Measurements from ENCODE around the gene FXYD3.
"Not testable (repeated sequence)": the region's sequence is repeated elsewhere in the genome, so short reads cannot be mapped to it uniquely, and the experiment has no call there.

FXYD3 gene

GRCh38 chr19:35098413-35099049 lies 17.1 kb upstream of the FXYD3 start:
- Histone ChIP-seq H3K27ac (ENCODE audit: low read depth, low read length) (no peak overlapping the region), H3K36me3 (ENCODE audit: insufficient read depth, low read length) (no peaks in the 10 kb centered on the region), H3K79me2 (ENCODE audit: control insufficient read depth, insufficient read depth, low read length, unreplicated experiment) (no peaks in the 10 kb centered on the region), H3K4me3 (ENCODE audit: low read depth, low read length) (no peak overlapping the region), H2AFZ (ENCODE audit: low read length, unreplicated experiment) (no peak overlapping the region), H3K4me1 (ENCODE audit: control insufficient read depth, insufficient read depth, low read length, unreplicated experiment) (no peaks in the 10 kb centered on the region), H3K27me3 (ENCODE audit: insufficient read depth, low read length) (no peaks in the 10 kb centered on the region)

DNA sequence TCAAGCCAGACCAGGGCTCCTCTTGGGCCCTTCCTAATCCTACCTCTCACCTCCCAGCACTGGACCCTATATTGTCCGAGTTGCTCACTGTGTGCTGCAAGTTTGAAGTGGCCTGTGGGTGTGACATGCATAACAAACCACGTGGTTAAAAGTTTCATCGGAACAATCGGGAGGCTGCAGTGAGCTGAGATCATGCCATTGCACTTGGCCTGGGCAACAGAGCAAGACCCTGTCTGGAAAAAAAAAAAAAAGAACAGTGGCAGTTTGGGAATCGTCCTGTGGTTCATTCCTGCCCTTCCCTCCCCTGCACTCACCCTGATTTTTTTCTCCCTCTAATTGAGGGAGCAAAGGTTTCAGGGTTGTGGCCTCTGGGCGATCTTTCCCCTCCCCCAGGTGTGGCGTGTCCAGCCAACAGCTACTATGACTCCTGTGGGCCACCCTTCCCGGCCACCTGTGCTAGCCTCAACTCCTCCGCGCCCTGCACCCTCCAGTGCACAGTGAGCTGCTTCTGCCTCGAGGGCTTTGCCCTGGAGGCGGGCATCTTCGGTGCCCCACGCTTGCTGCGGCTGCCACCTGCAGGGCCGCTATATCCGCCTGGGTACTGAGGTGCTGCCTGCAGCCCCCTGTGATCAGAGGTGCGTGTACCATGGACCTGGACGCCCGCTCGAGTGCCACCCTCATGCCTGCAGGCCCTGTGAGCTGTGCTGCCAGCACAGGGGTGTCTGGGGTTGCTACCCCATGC lies 16.3 kb upstream of the FXYD3 start:
- Histone ChIP-seq H3K79me2 (ENCODE audit: control insufficient read depth, insufficient read depth, low read length, unreplicated experiment) (no peaks in the 10 kb centered on the region), H3K27ac (ENCODE audit: low read depth, low read length) (no peak overlapping the region), H3K27me3 (ENCODE audit: insufficient read depth, low read length) (no peaks in the 10 kb centered on the region)

GRCh38 chr19:35099897-35100275 lies 15.7 kb upstream of the FXYD3 start:
- H3K27me3 ChIP-seq (ENCODE audit: insufficient read depth, low read length): no peaks in the 10 kb centered on the region
- H3K27ac ChIP-seq (ENCODE audit: low read depth, low read length): no peak overlapping the region
- H3K4me3 ChIP-seq (ENCODE audit: low read depth, low read length): no peak overlapping the region
- H3K36me3 ChIP-seq (ENCODE audit: insufficient read depth, low read length): no peaks in the 10 kb centered on the region
- no peaks in the 10 kb centered on the region for H3K4me1 ChIP-seq (ENCODE audit: control insufficient read depth, insufficient read depth, low read length, unreplicated experiment)
- no peak overlapping the region for H2AFZ ChIP-seq (ENCODE audit: low read length, unreplicated experiment)
- no peaks in the 10 kb centered on the region for H3K79me2 ChIP-seq (ENCODE audit: control insufficient read depth, insufficient read depth, low read length, unreplicated experiment)

More for the DNA sequence above, 16.3 kb upstream of the FXYD3 start:
- Histone ChIP-seq H2AFZ (ENCODE audit: low read length, unreplicated experiment) (no peak overlapping the region), H3K36me3 (ENCODE audit: insufficient read depth, low read length) (no peaks in the 10 kb centered on the region), H3K4me3 (ENCODE audit: low read depth, low read length) (no peak overlapping the region), H3K4me1 (ENCODE audit: control insufficient read depth, insufficient read depth, low read length, unreplicated experiment) (no peaks in the 10 kb centered on the region)

DNA sequence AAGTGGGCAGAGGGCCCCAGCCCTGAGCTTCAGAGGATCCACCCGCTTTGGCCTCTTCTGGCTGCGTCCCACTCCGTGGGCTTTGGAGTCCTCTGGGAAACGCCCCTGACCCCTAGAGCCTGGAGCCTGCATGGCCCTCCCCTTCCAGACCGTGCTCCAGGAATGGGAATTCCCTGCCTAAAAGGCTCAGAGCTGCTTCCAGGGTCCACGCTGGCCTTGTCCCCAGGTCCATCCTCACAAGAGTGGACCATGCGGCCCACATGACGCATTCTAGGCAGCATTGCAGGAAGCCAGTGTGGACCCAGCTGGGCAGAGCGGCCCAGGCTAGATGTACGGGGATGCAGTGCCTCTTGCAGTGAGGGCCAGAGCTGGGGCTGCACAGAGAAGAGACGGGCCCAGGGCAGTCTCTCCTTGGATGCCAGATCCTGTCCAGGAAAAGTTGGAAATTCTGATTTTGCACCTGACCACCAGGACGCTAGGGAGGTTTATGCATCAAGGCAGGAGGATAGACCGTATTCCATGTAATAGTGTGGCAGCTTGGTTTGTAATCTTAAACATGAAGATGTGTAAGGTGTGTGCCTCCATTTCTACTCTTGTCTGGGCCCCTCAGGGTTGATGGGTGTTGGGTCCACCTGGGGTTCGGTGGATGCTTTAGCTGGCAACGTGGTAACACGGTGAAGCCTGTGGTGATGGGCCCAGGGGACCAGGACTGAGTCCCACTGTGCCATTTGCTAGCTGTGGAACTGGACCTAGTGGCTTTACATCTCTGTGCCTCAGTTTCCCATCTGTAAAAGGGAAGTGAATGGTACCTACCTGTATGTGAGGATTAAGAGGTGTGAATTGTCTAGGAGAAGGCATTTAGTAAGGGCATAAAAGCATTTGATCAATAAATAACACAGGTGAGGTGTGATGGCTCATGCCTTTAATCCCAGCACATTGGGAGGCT lies 14.8 kb upstream of the FXYD3 start:
- H3K27me3 ChIP-seq (ENCODE audit: insufficient read depth, low read length): no peaks in the 10 kb centered on the region

GRCh38 chr19:35101949-35102348 lies 13.7 kb upstream of the FXYD3 start:
- H3K27ac ChIP-seq (ENCODE audit: low read depth, low read length); H3K4me3 ChIP-seq (ENCODE audit: low read depth, low read length); H2AFZ ChIP-seq (ENCODE audit: low read length, unreplicated experiment); H3K27me3 ChIP-seq (ENCODE audit: insufficient read depth, low read length); H3K79me2 ChIP-seq (ENCODE audit: control insufficient read depth, insufficient read depth, low read length, unreplicated experiment); H3K4me1 ChIP-seq (ENCODE audit: control insufficient read depth, insufficient read depth, low read length, unreplicated experiment); H3K36me3 ChIP-seq (ENCODE audit: insufficient read depth, low read length): not testable (repeated sequence)

More for the DNA sequence above, 14.8 kb upstream of the FXYD3 start:
- Histone ChIP-seq H3K27ac (ENCODE audit: low read depth, low read length) (no peak overlapping the region), H3K4me1 (ENCODE audit: control insufficient read depth, insufficient read depth, low read length, unreplicated experiment) (no peaks in the 10 kb centered on the region), H3K4me3 (ENCODE audit: low read depth, low read length) (no peak overlapping the region), H2AFZ (ENCODE audit: low read length, unreplicated experiment) (no peak overlapping the region), H3K36me3 (ENCODE audit: insufficient read depth, low read length) (no peaks in the 10 kb centered on the region), H3K79me2 (ENCODE audit: control insufficient read depth, insufficient read depth, low read length, unreplicated experiment) (no peaks in the 10 kb centered on the region)

DNA sequence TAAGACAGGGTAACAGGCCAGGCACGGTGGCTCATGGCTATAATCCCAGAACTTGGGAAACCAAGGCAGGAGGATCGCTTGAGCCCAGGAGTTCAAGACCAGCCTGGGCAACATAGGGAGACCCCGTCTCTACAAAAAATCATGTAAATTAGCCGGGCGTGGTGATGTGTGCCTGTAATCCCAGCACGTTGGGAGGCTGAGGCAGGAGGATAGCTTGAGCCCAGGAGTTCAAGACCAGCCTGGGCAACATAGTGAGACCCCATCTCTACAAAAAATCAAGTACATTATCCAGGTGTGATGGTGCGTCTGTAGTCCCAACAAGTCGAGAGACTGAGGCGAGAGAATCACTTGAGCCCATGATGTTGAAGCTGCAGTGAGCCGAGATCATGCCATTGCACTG lies 12.0 kb upstream of the FXYD3 start:
- H3K4me3 ChIP-seq (ENCODE audit: low read depth, low read length); H3K36me3 ChIP-seq (ENCODE audit: insufficient read depth, low read length); H2AFZ ChIP-seq (ENCODE audit: low read length, unreplicated experiment); H3K27me3 ChIP-seq (ENCODE audit: insufficient read depth, low read length); H3K79me2 ChIP-seq (ENCODE audit: control insufficient read depth, insufficient read depth, low read length, unreplicated experiment); H3K27ac ChIP-seq (ENCODE audit: low read depth, low read length); H3K4me1 ChIP-seq (ENCODE audit: control insufficient read depth, insufficient read depth, low read length, unreplicated experiment): not testable (repeated sequence)

DNA sequence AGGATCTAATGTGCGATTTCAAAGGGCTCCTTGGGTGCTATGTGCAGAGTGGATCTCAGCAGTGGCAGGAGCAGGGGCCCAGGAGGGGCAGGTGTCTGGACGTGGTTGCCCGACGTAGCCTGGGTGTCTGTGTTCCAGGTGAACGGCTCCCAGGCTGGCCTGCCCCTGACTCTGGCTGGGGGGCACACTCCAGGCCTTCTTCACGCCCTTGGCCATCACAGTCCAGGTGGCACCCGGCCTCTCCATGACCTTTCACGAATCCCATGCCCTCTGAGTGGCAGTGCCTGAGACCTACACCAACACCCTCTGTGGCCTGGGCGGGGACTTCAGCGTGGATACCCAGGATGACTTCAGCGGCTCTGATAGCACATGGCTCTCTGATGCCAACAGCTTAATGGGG lies 11.3 kb upstream of the FXYD3 start:
- Histone ChIP-seq H3K4me3 (ENCODE audit: low read depth, low read length) (no peak overlapping the region), H3K27me3 (ENCODE audit: insufficient read depth, low read length) (no peaks in the 10 kb centered on the region), H3K4me1 (ENCODE audit: control insufficient read depth, insufficient read depth, low read length, unreplicated experiment) (no peaks in the 10 kb centered on the region), H3K36me3 (ENCODE audit: insufficient read depth, low read length) (no peaks in the 10 kb centered on the region), H3K79me2 (ENCODE audit: control insufficient read depth, insufficient read depth, low read length, unreplicated experiment) (no peaks in the 10 kb centered on the region), H2AFZ (ENCODE audit: low read length, unreplicated experiment) (no peak overlapping the region), H3K27ac (ENCODE audit: low read depth, low read length) (no peak overlapping the region)

- H3K4me3 ChIP-seq (ENCODE audit: low read depth, low read length): no peak overlapping the region
- no peaks in the 10 kb centered on the region for H3K27me3 ChIP-seq (ENCODE audit: insufficient read depth, low read length)
- no peak overlapping the region for H3K27ac ChIP-seq (ENCODE audit: low read depth, low read length)
- no peak overlapping the region for H2AFZ ChIP-seq (ENCODE audit: low read length, unreplicated experiment)
- no peaks in the 10 kb centered on the region for H3K36me3 ChIP-seq (ENCODE audit: insufficient read depth, low read length)
- H3K79me2 ChIP-seq (ENCODE audit: control insufficient read depth, insufficient read depth, low read length, unreplicated experiment): no peaks in the 10 kb centered on the region
- no peaks in the 10 kb centered on the region for H3K4me1 ChIP-seq (ENCODE audit: control insufficient read depth, insufficient read depth, low read length, unreplicated experiment)
Observed at GRCh38 chr19:35105047-35105410, 10.6 kb upstream of the FXYD3 start.

DNA sequence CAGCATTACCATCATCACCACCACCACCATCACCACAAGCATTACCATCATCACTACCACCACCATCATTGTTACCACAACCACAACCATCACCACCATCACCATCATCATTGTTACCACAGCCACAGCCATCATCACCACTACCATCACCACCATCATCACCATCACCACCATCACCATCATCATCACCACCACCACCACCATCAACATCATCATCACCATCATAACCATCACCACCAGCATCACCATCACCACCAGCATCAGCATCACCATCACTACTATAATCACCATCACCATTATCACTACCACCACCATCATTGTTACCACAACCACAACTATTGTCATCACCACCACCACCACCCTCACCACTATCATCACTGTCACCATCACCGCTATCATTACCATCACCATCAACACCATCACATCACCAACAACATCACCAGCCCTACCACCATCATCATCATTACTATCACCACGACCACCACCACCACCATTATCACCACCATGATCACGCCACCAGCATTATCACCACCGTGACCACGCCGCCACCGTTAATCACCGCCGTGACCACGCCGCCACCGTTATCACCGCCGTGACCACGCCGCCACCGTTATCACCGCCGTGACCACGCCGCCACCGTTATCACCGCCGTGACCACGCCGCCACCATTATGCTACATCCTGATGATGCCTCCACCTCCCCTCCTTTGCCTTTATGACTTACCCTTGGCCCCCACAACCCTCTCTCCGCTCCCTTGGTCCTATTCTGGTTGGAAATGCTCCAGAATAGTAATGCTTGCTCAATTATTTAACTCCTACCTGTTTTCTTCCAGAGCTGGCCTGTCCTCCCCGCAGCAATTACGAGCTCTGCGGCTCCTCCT lies 10.0 kb upstream of the FXYD3 start:
- H3K4me1 ChIP-seq (ENCODE audit: control insufficient read depth, insufficient read depth, low read length, unreplicated experiment): no peaks in the 10 kb centered on the region
- H3K4me3 ChIP-seq (ENCODE audit: low read depth, low read length): no peak overlapping the region
- no peak overlapping the region for H2AFZ ChIP-seq (ENCODE audit: low read length, unreplicated experiment)
- no peaks in the 10 kb centered on the region for H3K27me3 ChIP-seq (ENCODE audit: insufficient read depth, low read length)
- H3K79me2 ChIP-seq (ENCODE audit: control insufficient read depth, insufficient read depth, low read length, unreplicated experiment): no peaks in the 10 kb centered on the region
- H3K27ac ChIP-seq (ENCODE audit: low read depth, low read length): no peak overlapping the region
- no peaks in the 10 kb centered on the region for H3K36me3 ChIP-seq (ENCODE audit: insufficient read depth, low read length)

GRCh38 chr19:35106291-35106583 lies 9.4 kb upstream of the FXYD3 start:
- Histone ChIP-seq H3K79me2 (ENCODE audit: control insufficient read depth, insufficient read depth, low read length, unreplicated experiment) (no peaks in the 10 kb centered on the region), H3K4me1 (ENCODE audit: control insufficient read depth, insufficient read depth, low read length, unreplicated experiment) (no peaks in the 10 kb centered on the region), H3K4me3 (ENCODE audit: low read depth, low read length) (no peak overlapping the region), H3K27ac (ENCODE audit: low read depth, low read length) (no peak overlapping the region), H2AFZ (ENCODE audit: low read length, unreplicated experiment) (no peak overlapping the region), H3K36me3 (ENCODE audit: insufficient read depth, low read length) (no peaks in the 10 kb centered on the region), H3K27me3 (ENCODE audit: insufficient read depth, low read length) (no peaks in the 10 kb centered on the region)

Measured in ACC112 (cell line).